Calu3 (cell line): ENCODE measurements around the gene NARS2. TPM values are rescaled to one million over a fixed set of nuclear protein-coding genes. Genes with fewer than 3 reads are reported as not detected.

Source experiments
- BruUV-seq: library from RNA; stranded (reverse); fragments of 400-500 nt; replicated peaks from 2 replicates; lab custom pipeline; 2021; lab: Mats Ljungman, UMichigan
- CTCF ChIA-PET: fragments of 300-600 bp; sonication (Branson Sonifier 250); formaldehyde crosslinking; loops from one replicate; lab custom pipeline; 2022; ENCODE audit warnings: antibody characterized with exemption; lab: Charles Lee
- DNase-seq: peaks from one replicate; pipeline ENCODE4 v3.0.0; 2022
- H3K27ac Mint-ChIP-seq: one replicate; pipeline ENCODE4 v1.8.0; 2022; ENCODE audit warnings: mixed read lengths; ENCODE audit not compliant: unreplicated experiment
- H3K27me3 Mint-ChIP-seq: one replicate; pipeline ENCODE4 v1.8.0; 2022; ENCODE audit warnings: mixed read lengths; ENCODE audit not compliant: unreplicated experiment
- H3K36me3 Mint-ChIP-seq: one replicate; pipeline ENCODE4 v1.8.0; 2022; ENCODE audit warnings: mild to moderate bottlenecking, moderate library complexity, mixed read lengths; ENCODE audit not compliant: insufficient read depth, unreplicated experiment
- H3K4me1 Mint-ChIP-seq: one replicate; pipeline ENCODE4 v1.8.0; 2022; ENCODE audit warnings: mild to moderate bottlenecking, low read depth, mixed read lengths; ENCODE audit not compliant: unreplicated experiment
- H3K4me3 Mint-ChIP-seq: one replicate; pipeline ENCODE4 v1.8.0; 2022; ENCODE audit warnings: mild to moderate bottlenecking, low read depth, moderate library complexity, mixed read lengths; ENCODE audit not compliant: unreplicated experiment
- H3K9me3 Mint-ChIP-seq: one replicate; pipeline ENCODE4 v1.8.0; 2022; ENCODE audit warnings: low read depth, mixed read lengths; ENCODE audit not compliant: unreplicated experiment
- CTCF ChIP-seq: fragments of 200-600 bp; IDR thresholded peaks from one replicate; pipeline ENCODE4 v1.8.0; 2022; ENCODE audit warnings: antibody characterized with exemption; ENCODE audit not compliant: unreplicated experiment
- intact Hi-C: fragments of 100-400 bp; cut with micrococcal nuclease; formaldehyde crosslinking; loops from one replicate; pipeline ENCODE4 v1.10.0; 2022; ENCODE audit not compliant: unreplicated experiment
- total RNA-seq: library from RNA; stranded (reverse); gene quantifications from 2 replicates; pipeline ENCODE4 v1.2.3, GENCODE V29; 2022

Gene NARS2
- total RNA-seq, 1 experiment from 2014 or later = 17.8 TPM

- Mint-ChIP-seq H3K4me3 (no peak overlapping the region), H3K4me1 (no peaks in the 10 kb centered on the region), H3K9me3 (no peaks in the 10 kb centered on the region), H3K27ac (no peak overlapping the region), H3K27me3 (no peaks in the 10 kb centered on the region), H3K36me3 (no peaks in the 10 kb centered on the region)
- intact Hi-C loops = no loop called here
- BruUV-seq = no TSS peak
- DNase-seq = no peak
- CTCF ChIA-PET = no interaction called here
- TF ChIP-seq CTCF = no peak
These were observed 25.6 kb downstream of the NARS2 start for GRCh38 chr11:78548911-78549590.

DNA sequence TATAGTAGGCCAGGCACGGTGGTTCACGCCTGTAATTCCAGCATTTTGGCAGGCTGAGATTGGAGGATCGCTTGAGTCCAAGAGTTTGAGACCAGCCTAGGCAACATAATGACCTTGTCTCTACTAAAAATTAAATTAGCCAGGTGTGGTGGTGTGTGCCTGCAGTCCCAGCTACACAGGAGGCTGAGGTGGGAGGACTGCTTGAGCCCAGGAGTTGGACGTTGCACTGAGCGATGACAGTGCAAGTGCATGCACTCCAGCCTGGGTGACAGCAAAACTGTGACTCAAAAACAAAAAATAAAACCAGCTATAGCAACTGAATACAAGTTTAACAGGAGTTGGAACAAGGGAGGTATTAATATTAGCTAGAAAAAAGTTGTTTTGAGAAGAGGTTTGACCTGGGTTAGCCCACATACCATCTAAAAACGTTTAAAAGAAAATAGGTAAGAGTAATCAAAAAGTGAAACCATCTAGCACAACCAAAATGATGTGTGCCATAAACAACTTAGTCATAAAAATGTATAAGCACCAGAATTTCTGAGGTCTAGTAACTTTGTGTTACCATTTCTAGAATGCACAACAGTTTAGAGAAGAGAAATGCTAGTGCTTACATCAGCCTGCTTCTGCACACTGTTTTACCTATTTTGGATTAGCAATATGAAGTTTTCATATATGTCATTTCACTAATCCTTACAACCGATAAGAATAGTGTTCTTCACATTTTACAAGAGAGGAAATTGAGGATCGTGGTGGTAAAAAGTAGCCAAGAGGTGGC lies 26.5 kb downstream of the NARS2 start:
- Mint-ChIP-seq H3K27me3 (no peaks in the 10 kb centered on the region), H3K36me3 (no peaks in the 10 kb centered on the region), H3K27ac (no peak overlapping the region), H3K4me3 (no peak overlapping the region), H3K9me3 (no peaks in the 10 kb centered on the region), H3K4me1 (no peaks in the 10 kb centered on the region)
- CTCF ChIA-PET = no interaction called here
- no TSS peak for BruUV-seq
- intact Hi-C loops = no loop called here
- TF ChIP-seq CTCF = no peak
- no peak for DNase-seq

- CTCF ChIA-PET = interaction anchor here (1.3 kb wide), 1 partner anchor 22 kb away, joined by 3 read pairs; no protein-coding TSS in a partner anchor
- no peak for TF ChIP-seq CTCF
- no peaks in the 10 kb centered on the region for H3K27me3 Mint-ChIP-seq
- H3K4me1 Mint-ChIP-seq = no peaks in the 10 kb centered on the region
- H3K36me3 Mint-ChIP-seq = no peaks in the 10 kb centered on the region
- no peak overlapping the region for H3K4me3 Mint-ChIP-seq
- no peak overlapping the region for H3K27ac Mint-ChIP-seq
- no peak for DNase-seq
- no TSS peak for BruUV-seq
- no peaks in the 10 kb centered on the region for H3K9me3 Mint-ChIP-seq
- intact Hi-C loops = no loop called here
These were observed 32.7 kb downstream of the NARS2 start for GRCh38 chr11:78542007-78542406.

DNA sequence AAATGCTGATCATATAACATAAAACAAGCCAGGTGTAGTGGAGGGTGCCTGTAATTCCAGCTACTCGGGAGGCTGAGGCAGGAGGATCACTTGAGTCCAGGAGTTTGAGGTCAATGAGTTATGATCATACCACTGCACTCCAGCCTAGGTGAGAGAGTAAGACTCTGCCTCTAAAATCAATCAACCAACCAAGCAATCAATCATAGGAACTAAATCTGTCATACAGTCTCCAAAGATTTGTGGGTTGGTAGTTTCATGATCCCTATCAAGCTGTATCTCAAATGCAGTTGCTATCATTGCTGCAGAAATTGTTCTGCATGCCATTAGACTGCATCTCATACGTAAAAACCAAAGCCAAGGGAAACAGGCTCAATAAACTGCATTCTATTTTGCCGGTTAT lies 33.1 kb downstream of the NARS2 start:
- no TSS peak for BruUV-seq
- no peak for TF ChIP-seq CTCF
- Mint-ChIP-seq H3K4me1 (no peaks in the 10 kb centered on the region), H3K36me3 (no peaks in the 10 kb centered on the region), H3K4me3 (no peak overlapping the region), H3K27me3 (no peaks in the 10 kb centered on the region), H3K9me3 (no peaks in the 10 kb centered on the region), H3K27ac (no peak overlapping the region)
- DNase-seq = no peak
- CTCF ChIA-PET = interaction anchor here (1.3 kb wide), 1 partner anchor 23 kb away, joined by 3 read pairs; no protein-coding TSS in a partner anchor
- intact Hi-C loops = no loop called here
